ENCODE results near the gene OR10C1. TPM values are rescaled to one million over a fixed set of nuclear protein-coding genes. Genes with fewer than 3 reads are reported as not detected.
"Not testable (repeated sequence)": the region's sequence is repeated elsewhere in the genome, so short reads cannot be mapped to it uniquely, and the experiment has no call there.

The OR10C1 gene
- total RNA-seq, 1 experiment from 2014 or later, result not detected

GRCh38 chr6:29426654-29427053 is 12.5 kb upstream of the OR10C1 start:
- ChIA-PET CTCF (no interaction called here), POLR2A (ENCODE audit: unreplicated experiment) (no interaction called here)
- Histone ChIP-seq H3F3A (ENCODE audit: insufficient read depth, low read depth) (no peaks in the 10 kb centered on the region), H4K20me1 (ENCODE audit: insufficient read depth) (no peaks in the 10 kb centered on the region), H3K4me2 (no peak overlapping the region), H3K27ac (no peak overlapping the region), H3K36me3 (ENCODE audit: low read depth) (no peaks in the 10 kb centered on the region), H3K4me1 (replicated peaks; ENCODE audit: insufficient read depth) (no peaks in the 10 kb centered on the region), H3K9me2 (ENCODE audit: insufficient read depth) (no peaks in the 10 kb centered on the region), H3K27me3 (ENCODE audit: insufficient read depth, low read depth) (peaks cover 17% of the 10 kb centered on the region; the same call in 1 of the 2 replicates), H3K79me2 (ENCODE audit: low read depth) (no peaks in the 10 kb centered on the region), H2AFZ (no peak overlapping the region), H3K9me3 (ENCODE audit: insufficient read depth, low read depth) (no peaks in the 10 kb centered on the region), H3K4me3 (no peak overlapping the region)
- DNase-seq, result no peak
- no peak for TF ChIP-seq CTCF (conservative IDR thresholded peaks at IDR 0.05)
- no peak for TF ChIP-seq EZH2 (IDR thresholded peaks at IDR 0.05; ENCODE audit: low read depth)
- no TSS peak for BruUV-seq (replicated peaks)
- intact Hi-C loops (cut with micrococcal nuclease; ENCODE audit: unreplicated experiment), result no loop called here

- H3K36me3 ChIP-seq (ENCODE audit: low read depth); H3K79me2 ChIP-seq (ENCODE audit: low read depth); H3K27ac ChIP-seq; intact Hi-C loops (cut with micrococcal nuclease; ENCODE audit: unreplicated experiment); H3K9me3 ChIP-seq (ENCODE audit: insufficient read depth, low read depth); POLR2A ChIA-PET (ENCODE audit: unreplicated experiment); DNase-seq; H3F3A ChIP-seq (ENCODE audit: insufficient read depth, low read depth); H3K9me2 ChIP-seq (ENCODE audit: insufficient read depth); H3K4me2 ChIP-seq; H3K4me3 ChIP-seq; H2AFZ ChIP-seq; CTCF ChIA-PET; BruUV-seq (replicated peaks); H4K20me1 ChIP-seq (ENCODE audit: insufficient read depth); H3K4me1 ChIP-seq (replicated peaks; ENCODE audit: insufficient read depth): not testable (repeated sequence)
- H3K27me3 ChIP-seq (ENCODE audit: insufficient read depth, low read depth), result peaks cover 14% of the 10 kb centered on the region; the same call in 1 of the 2 replicates
Observed at GRCh38 chr6:29436730-29437129, 2.4 kb upstream of the OR10C1 start.

- Histone ChIP-seq H3K36me3 (ENCODE audit: low read depth) (no peaks in the 10 kb centered on the region), H3K9me3 (ENCODE audit: insufficient read depth, low read depth) (no peaks in the 10 kb centered on the region), H3K4me1 (replicated peaks; ENCODE audit: insufficient read depth) (no peaks in the 10 kb centered on the region), H2AFZ (no peak overlapping the region), H3K4me3 (no peak overlapping the region), H3K27ac (no peak overlapping the region), H3F3A (ENCODE audit: insufficient read depth, low read depth) (no peaks in the 10 kb centered on the region), H4K20me1 (ENCODE audit: insufficient read depth) (no peaks in the 10 kb centered on the region), H3K79me2 (ENCODE audit: low read depth) (no peaks in the 10 kb centered on the region), H3K27me3 (ENCODE audit: insufficient read depth, low read depth) (peaks cover 14% of the 10 kb centered on the region; the same call in 1 of the 2 replicates), H3K9me2 (ENCODE audit: insufficient read depth) (no peaks in the 10 kb centered on the region), H3K4me2 (no peak overlapping the region)
- TF ChIP-seq CTCF (conservative IDR thresholded peaks at IDR 0.05) (no peak), EZH2 (IDR thresholded peaks at IDR 0.05; ENCODE audit: low read depth) (no peak)
- intact Hi-C loops (cut with micrococcal nuclease; ENCODE audit: unreplicated experiment), result no loop called here
- ChIA-PET CTCF (no interaction called here), POLR2A (ENCODE audit: unreplicated experiment) (no interaction called here)
- BruUV-seq (replicated peaks), result no TSS peak
- no peak for DNase-seq
Observed at GRCh38 chr6:29442719-29443118, 3.6 kb downstream of the OR10C1 start.

GRCh38 chr6:29444031-29444430 is 4.9 kb downstream of the OR10C1 start:
- H3K27ac ChIP-seq; H3K9me2 ChIP-seq (ENCODE audit: insufficient read depth); H3K4me2 ChIP-seq; H2AFZ ChIP-seq; H3K79me2 ChIP-seq (ENCODE audit: low read depth); POLR2A ChIA-PET (ENCODE audit: unreplicated experiment); H3K4me1 ChIP-seq (replicated peaks; ENCODE audit: insufficient read depth); CTCF ChIA-PET; H4K20me1 ChIP-seq (ENCODE audit: insufficient read depth); BruUV-seq (replicated peaks); H3F3A ChIP-seq (ENCODE audit: insufficient read depth, low read depth); H3K36me3 ChIP-seq (ENCODE audit: low read depth); H3K4me3 ChIP-seq; DNase-seq; H3K9me3 ChIP-seq (ENCODE audit: insufficient read depth, low read depth); intact Hi-C loops (cut with micrococcal nuclease; ENCODE audit: unreplicated experiment): not testable (repeated sequence)
- peaks cover 12% of the 10 kb centered on the region; the same call in 1 of the 2 replicates for H3K27me3 ChIP-seq (ENCODE audit: insufficient read depth, low read depth)

All from PC-9 (cell line).